Measurements from ENCODE around the gene ANGPTL5. TPM values are rescaled to one million over a fixed set of nuclear protein-coding genes. Genes with fewer than 3 reads are reported as not detected.
"Not testable (repeated sequence)": the region's sequence is repeated elsewhere in the genome, so short reads cannot be mapped to it uniquely, and the experiment has no call there.

Gene ANGPTL5
- total RNA-seq, 1 donor from 2014 or later, result 1.9 TPM

- no peak for DNase-seq (ENCODE audit: low spot score)
Observed at GRCh38 chr11:101889767-101890166, 26.6 kb downstream of the ANGPTL5 start.

- DNase-seq (ENCODE audit: low spot score), result no peak
Observed at GRCh38 chr11:101885631-101886030, 30.7 kb downstream of the ANGPTL5 start.

- DNase-seq (ENCODE audit: low spot score), result no peak
Observed at GRCh38 chr11:101881586-101881985, 34.7 kb downstream of the ANGPTL5 start.

GRCh38 chr11:101880222-101880621 is 36.1 kb downstream of the ANGPTL5 start:
- DNase-seq (ENCODE audit: low spot score), result no peak

GRCh38 chr11:101872171-101872882 is 44.0 kb downstream of the ANGPTL5 start:
- DNase-seq (ENCODE audit: low spot score), result no peak

- no peak for DNase-seq (ENCODE audit: low spot score)
Observed at GRCh38 chr11:101870510-101870909, 45.8 kb downstream of the ANGPTL5 start.

- DNase-seq (ENCODE audit: low spot score), result no peak
Observed at GRCh38 chr11:101867951-101868350, 48.4 kb downstream of the ANGPTL5 start.

GRCh38 chr11:101866619-101867491 is 49.5 kb downstream of the ANGPTL5 start:
- DNase-seq (ENCODE audit: low spot score), result no peak

GRCh38 chr11:101864098-101864497 is 52.2 kb downstream of the ANGPTL5 start:
- no peak for DNase-seq (ENCODE audit: low spot score)

- DNase-seq (ENCODE audit: low spot score), result peak; percentile 10
Observed at GRCh38 chr11:101863361-101863760, 53.0 kb downstream of the ANGPTL5 start.

- DNase-seq (ENCODE audit: low spot score), result peak; percentile 61
Observed at GRCh38 chr11:101862391-101863233, 53.7 kb downstream of the ANGPTL5 start.

- peak; percentile 74 for DNase-seq (ENCODE audit: low spot score)
Observed at GRCh38 chr11:101860696-101861427, 55.5 kb downstream of the ANGPTL5 start.

- not testable (repeated sequence) for DNase-seq (ENCODE audit: low spot score)
Observed at GRCh38 chr11:101852260-101852659, 64.1 kb downstream of the ANGPTL5 start.

GRCh38 chr11:101848262-101848661 is 68.1 kb downstream of the ANGPTL5 start:
- peak; percentile 39 for DNase-seq (ENCODE audit: low spot score)

GRCh38 chr11:101844608-101845007 is 71.7 kb downstream of the ANGPTL5 start:
- no peak for DNase-seq (ENCODE audit: low spot score)

GRCh38 chr11:101840704-101841103 is 75.6 kb downstream of the ANGPTL5 start:
- DNase-seq (ENCODE audit: low spot score), result no peak

Other genes starting within 250 kb of the ANGPTL5 start
- gene CEP126, start 1.5 kb downstream of the ANGPTL5 start, total RNA-seq (ENCODE audit: insufficient read depth, low replicate concordance), result 6.5 TPM
- 21.7 TPM for gene CFAP300, start 130.9 kb upstream of the ANGPTL5 start, total RNA-seq (ENCODE audit: insufficient read depth, low replicate concordance)
- gene YAP1, start 193.9 kb upstream of the ANGPTL5 start, total RNA-seq (ENCODE audit: insufficient read depth, low replicate concordance), result 306 TPM

Data from umbilical cord (tissue), 2 donors.